NCI-H2171 treated with DMSO at 0.1 percent for 48 hours (cell line): ENCODE results near the gene AGAP3.

Experiments
- DNase-seq: peaks from one replicate; lab custom pipeline; 2025; lab: John Stamatoyannopoulos, UW

The AGAP3 gene

DNA sequence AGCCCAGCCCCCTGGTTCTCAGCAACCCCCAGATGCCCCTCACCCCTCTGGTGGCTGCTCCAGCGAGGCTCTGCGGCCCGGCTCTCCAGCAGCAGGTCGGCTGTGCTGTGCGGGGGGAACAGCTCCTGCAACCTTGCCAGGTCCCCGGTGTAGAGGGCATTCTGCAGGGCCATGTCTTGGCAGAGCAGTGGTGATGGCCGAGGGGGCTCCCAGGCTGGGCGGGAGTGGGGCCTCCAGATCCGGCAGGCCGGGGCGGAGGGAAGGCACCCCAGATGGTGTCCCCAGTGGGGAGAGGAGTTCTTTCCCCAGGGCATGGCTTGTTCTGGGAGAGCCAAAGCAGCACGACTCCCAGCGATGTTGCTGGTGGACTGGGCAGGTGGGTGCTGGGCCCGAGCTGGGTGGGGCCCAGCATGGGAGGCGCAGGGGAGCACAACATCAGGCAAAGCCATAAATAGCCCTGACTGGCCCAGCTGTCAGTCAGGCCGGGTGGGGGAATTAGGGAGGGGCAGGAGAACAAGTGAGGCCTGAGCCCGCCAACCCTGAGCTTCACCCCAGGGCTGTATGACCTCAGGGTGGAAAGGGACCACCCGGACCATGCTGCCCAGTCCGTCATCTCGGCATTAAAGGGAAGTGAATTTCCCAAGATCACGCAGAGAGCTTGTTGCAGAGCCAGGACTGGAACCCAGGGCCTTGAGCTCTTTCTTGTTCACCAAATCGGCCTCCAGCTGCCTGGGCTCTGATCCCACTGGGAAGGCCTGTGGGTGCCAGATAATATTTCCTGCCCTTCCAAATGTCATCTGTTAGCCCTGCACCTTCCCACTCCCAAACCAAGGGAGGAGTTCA is 101.4 kb downstream of the AGAP3 start:
- DNase-seq, result no peak

GRCh38 chr7:151188252-151188542 is 101.9 kb downstream of the AGAP3 start:
- DNase-seq, result no peak

DNA sequence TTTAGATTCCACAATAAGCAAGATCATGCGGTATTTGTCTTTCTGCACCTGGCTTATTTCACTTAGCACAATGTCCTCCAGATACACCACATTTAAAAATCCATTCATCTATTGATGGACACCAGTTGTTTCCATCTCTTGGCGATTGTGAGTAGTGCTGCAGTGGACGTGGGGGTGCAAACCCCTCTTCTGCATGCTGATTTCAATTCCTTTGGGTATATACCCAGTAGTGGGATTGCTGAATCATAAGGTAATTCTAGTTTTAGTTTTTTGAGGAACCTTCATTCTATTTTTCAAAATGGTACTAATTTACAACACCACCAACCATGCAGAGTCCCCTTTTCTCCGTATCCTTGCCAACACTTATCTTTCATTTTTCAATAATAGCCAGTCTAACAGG is 102.8 kb downstream of the AGAP3 start:
- DNase-seq, result no peak

DNA sequence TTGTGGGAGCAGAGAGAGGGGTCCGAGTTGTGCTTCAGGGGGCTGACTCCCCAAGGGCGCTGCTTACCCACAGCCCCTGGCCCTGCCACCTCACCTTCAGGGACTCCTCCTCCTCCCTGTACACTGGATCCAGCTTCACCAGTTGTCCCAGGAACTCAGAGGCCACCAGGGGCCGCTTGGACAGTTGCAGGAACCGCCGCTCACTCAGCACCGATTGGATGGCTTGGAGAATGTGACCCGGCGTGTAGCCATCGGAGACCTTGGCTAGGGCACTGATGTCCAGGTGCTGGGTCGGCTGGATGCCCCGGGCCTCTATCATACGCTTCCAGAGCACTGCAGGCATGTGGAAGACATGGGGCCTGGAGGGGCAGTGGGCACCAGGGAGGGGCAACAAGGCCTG is 105.3 kb downstream of the AGAP3 start:
- DNase-seq, result no peak

DNA sequence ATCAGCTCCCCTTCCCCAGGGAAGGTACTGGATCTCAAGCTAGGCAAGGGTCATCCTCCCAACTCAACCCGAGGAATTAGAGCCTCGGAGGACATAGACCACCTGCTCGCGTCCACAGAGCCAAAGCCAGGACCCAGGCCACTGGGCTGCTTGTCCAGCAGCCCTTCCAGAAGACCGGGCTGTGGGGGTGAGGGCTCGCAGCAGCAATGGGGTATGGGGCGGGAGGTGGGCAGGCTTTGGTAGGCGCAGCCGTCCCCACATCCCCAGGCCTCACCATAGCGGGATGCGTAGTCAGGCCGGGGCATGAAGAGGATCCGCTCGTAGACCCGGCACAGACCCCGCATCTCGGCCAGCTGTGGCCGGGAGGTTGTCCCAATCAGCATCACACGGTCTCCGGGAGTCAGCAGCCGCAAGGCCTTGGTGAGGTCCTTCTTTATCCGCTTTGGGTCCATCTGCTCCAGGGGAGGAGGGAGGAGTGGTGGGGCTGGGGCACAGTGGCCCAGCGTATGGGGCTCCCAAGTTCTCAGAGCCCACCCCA is 105.8 kb downstream of the AGAP3 start:
- no peak for DNase-seq

DNA sequence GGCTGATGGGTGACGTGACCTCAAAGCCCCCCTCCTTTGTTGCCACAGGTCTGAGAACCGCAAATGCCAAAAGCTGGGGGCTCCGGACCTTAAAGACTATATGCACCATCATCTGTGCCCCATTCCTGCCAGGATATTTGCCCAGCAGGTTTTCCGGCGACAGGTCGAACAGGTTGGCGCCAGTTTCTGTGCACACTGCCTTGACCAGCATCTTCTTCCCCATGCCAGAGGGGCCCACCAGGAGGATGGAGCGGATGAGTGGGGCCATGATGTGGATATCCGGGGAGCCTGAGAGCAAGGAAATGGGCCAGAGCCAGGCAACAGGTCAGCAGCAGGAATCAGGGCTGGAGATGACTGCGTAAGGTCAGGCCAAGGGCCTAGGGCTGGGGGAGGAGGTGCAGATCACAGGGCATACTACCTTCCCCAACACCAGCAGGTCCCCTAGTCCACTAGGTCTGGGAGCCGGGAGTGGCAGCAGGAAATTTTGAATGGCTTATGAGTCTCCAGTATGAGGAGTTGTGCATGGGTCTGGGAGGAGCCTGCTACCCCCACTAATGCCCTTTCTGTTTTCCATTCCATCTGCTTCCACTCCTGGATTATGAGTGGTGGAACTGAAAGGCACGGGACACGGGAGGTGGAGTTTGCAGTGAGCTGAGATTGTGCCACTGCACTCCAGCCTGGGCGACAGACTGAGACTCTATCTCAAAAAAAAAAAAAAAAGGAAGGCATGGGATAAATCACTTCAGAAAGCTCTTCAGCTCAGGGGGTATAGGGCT is 107.1 kb downstream of the AGAP3 start:
- no peak for DNase-seq
